PFSK-1 (cell line): Measurements from ENCODE around the gene KRT23.

Experiments used
- FOXP2 ChIP-seq: optimal IDR thresholded peaks from 2 replicates; pipeline ENCODE3; 2011; ENCODE audit warnings: borderline replicate concordance, control low read depth, inconsistent platforms; ENCODE audit not compliant: insufficient read depth; ENCODE audit errors: extremely low read length, extremely low read depth
- POLR2AphosphoS5 ChIP-seq: IDR thresholded peaks from 2 replicates; pipeline ENCODE4 v1.6.1; 2012; ENCODE audit warnings: low read depth, mild to moderate bottlenecking, control low read depth, low read length, moderate library complexity
- SIN3A ChIP-seq: IDR thresholded peaks from 2 replicates; pipeline ENCODE4 v1.6.1; 2012; ENCODE audit warnings: mild to moderate bottlenecking, low read length, moderate library complexity, borderline replicate concordance; ENCODE audit not compliant: insufficient read depth
- TAF1 ChIP-seq: IDR thresholded peaks from 2 replicates; pipeline ENCODE4 v1.6.1; 2012; ENCODE audit warnings: low read length, control low read depth, borderline replicate concordance; ENCODE audit not compliant: insufficient read depth
- TF ChIP-seq, protein P1 (sequence below), 2 experiments: IDR thresholded peaks; 2 replicates each; pipeline versions ENCODE4 v1.6.1 to v1.8.0; 2011 to 2012; ENCODE audit warnings: low read depth in 2 of 2, low read length in 2 of 2, control low read depth in 1 of 2, inconsistent platforms in 1 of 2, mild to moderate bottlenecking in 1 of 2, moderate library complexity in 1 of 2; ENCODE audit not compliant: insufficient read depth in 1 of 2

The KRT23 gene

DNA sequence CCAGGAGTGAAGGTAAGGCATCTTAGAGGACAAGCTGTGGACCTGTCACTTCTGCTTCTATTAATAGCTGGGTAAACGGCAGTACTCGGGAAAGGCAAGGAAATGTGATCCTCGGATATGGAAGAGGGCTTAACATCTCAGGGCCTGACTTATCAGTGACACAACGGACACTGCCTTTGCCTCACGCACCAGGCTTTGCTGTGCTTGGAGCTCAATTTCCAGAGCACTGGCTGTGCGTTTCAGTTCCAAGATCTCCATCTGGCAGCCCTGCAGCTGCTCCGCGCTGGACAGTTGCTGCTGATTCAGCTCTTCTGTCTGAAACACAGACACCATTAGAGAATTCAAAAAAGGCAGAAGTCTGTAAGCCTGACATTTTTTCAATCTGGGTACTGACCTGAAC lies 43.1 kb upstream of the KRT23 start:
- TF ChIP-seq POLR2AphosphoS5, result no peak
- TF ChIP-seq FOXP2, result no peak
- TF ChIP-seq SIN3A, result no peak
- no peak for TF ChIP-seq TAF1
- TF ChIP-seq, protein P1, sequence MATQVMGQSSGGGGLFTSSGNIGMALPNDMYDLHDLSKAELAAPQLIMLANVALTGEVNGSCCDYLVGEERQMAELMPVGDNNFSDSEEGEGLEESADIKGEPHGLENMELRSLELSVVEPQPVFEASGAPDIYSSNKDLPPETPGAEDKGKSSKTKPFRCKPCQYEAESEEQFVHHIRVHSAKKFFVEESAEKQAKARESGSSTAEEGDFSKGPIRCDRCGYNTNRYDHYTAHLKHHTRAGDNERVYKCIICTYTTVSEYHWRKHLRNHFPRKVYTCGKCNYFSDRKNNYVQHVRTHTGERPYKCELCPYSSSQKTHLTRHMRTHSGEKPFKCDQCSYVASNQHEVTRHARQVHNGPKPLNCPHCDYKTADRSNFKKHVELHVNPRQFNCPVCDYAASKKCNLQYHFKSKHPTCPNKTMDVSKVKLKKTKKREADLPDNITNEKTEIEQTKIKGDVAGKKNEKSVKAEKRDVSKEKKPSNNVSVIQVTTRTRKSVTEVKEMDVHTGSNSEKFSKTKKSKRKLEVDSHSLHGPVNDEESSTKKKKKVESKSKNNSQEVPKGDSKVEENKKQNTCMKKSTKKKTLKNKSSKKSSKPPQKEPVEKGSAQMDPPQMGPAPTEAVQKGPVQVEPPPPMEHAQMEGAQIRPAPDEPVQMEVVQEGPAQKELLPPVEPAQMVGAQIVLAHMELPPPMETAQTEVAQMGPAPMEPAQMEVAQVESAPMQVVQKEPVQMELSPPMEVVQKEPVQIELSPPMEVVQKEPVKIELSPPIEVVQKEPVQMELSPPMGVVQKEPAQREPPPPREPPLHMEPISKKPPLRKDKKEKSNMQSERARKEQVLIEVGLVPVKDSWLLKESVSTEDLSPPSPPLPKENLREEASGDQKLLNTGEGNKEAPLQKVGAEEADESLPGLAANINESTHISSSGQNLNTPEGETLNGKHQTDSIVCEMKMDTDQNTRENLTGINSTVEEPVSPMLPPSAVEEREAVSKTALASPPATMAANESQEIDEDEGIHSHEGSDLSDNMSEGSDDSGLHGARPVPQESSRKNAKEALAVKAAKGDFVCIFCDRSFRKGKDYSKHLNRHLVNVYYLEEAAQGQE (IDR thresholded peaks at IDR 0.05; ENCODE audit: insufficient read depth in 1 of 2, low read depth in 2 of 2, low read length in 2 of 2), result no peak

DNA sequence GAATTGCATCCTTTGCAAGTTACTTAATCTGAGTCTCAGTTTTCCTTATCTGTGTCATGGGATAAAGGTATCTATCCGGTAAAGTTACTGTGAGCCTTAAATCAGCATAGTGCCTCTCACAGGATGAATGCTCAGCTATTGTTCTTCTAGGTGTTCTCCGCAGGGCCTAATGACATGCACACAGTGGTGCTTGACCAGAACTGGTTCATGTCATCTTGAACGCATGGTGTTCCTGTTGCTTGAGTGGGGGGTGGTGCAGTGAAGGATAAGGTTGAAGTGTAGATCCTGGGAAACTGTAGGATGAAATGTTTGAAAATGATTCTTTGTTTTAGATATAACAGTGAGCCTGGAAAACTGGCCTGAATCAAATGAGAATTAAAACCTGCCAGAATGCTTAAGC lies 42.7 kb upstream of the KRT23 start:
- no peak for TF ChIP-seq SIN3A

DNA sequence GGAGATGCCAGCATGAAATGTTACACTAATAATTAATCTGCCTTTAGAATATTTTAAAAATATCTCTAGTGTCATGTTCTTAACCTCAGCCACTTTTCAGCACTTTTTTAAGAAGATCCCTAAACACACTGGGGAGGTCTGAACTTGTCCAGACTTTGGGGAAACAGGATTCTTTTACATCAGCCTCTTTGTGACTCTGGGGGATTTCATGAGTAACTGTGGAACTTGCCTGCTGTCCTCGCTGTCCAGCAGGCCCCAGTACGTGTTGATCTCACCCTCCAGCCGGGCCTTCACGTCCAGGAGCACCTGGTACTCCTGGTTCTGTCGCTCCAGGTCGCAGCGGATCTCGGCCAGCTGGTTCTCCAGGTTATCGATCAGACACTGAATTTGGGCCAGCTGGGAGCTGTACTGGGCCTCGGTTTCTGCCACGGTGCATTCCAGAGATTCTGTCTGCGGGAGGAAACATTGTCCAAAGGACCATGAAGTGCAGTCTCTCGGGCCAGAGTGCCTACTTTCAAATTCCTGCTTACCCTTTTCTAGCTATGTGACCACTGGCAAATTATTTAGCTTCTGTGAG lies 41.2 kb upstream of the KRT23 start:
- TF ChIP-seq TAF1 (no peak), FOXP2 (no peak), POLR2AphosphoS5 (no peak), SIN3A (no peak)
- TF ChIP-seq, protein P1 (IDR thresholded peaks at IDR 0.05; ENCODE audit: insufficient read depth in 1 of 2, low read depth in 2 of 2, low read length in 2 of 2), result no peak

DNA sequence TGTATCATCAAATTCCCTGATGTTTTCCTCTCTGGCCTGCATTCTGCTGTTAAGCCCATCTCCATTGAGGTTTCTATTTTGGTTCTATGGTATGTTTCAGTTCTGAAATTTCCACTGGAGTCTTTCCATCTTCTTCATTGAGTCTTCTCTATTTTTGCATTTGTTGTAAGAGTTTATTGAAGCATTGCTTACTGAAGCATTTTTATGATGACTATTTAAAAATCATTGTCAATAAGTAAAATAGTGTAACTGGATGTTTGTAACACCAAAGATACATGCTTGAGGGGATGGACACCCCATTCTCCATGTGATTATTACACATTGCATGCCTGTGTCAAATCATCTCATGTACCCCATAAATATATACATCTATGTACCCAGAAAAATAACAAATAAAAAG lies 38.1 kb upstream of the KRT23 start:
- no peak for TF ChIP-seq FOXP2
- TF ChIP-seq, protein P1 (IDR thresholded peaks at IDR 0.05; ENCODE audit: insufficient read depth in 1 of 2, low read depth in 2 of 2, low read length in 2 of 2), result no peak

DNA sequence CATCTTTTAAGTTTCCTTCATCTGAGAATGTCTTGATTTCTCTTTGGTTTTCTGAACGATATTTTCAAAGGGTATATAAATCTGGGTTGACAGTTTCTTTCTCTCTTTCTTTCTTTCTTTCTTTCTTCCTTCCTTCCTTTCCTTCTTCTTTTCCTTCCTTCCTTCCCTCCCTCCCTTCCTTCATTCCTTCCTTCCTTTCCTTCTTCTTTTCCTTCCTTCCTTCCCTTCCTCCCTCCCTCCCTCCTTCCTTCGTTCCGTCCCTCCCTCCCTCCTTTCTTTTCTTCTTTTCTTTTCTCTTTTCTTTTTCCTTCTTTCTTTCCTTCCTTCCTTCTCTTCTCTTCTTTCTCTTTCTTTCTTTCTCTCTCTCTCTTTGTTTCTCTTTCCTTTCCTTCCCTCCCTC lies 36.9 kb upstream of the KRT23 start:
- TF ChIP-seq, protein P1 (IDR thresholded peaks at IDR 0.05; ENCODE audit: insufficient read depth in 1 of 2, low read depth in 2 of 2, low read length in 2 of 2), result no peak
- no peak for TF ChIP-seq SIN3A
- no peak for TF ChIP-seq TAF1
- TF ChIP-seq FOXP2, result no peak

DNA sequence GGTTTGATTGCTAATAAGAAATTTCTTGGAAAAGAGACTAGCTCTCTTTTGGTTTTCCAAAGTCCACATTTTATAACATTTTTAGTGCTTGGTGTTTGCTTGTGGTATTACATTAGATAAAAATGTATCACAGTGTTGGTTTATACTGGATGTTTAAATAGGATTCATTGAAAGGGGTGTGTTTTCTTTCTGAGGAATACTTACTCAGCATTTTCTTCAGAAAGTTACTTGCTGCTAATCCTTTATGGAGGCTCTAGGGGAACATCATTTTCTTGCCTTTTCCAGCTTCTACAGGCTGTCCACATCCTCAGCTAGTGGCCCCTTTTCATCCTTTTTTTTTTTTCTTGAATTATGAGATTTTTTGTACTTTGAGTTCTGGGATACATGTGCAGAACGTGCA lies 30.1 kb upstream of the KRT23 start:
- no peak for TF ChIP-seq FOXP2
- no peak for TF ChIP-seq POLR2AphosphoS5
- TF ChIP-seq SIN3A, result no peak
- no peak for TF ChIP-seq TAF1
